ENCODE measurements around the gene LRRC8C.
A peak's percentile ranks its signal among the peaks of the same experiment; 100 is the strongest.
"Not testable (repeated sequence)": the region's sequence is repeated elsewhere in the genome, so short reads cannot be mapped to it uniquely, and the experiment has no call there.

The LRRC8C gene

DNA sequence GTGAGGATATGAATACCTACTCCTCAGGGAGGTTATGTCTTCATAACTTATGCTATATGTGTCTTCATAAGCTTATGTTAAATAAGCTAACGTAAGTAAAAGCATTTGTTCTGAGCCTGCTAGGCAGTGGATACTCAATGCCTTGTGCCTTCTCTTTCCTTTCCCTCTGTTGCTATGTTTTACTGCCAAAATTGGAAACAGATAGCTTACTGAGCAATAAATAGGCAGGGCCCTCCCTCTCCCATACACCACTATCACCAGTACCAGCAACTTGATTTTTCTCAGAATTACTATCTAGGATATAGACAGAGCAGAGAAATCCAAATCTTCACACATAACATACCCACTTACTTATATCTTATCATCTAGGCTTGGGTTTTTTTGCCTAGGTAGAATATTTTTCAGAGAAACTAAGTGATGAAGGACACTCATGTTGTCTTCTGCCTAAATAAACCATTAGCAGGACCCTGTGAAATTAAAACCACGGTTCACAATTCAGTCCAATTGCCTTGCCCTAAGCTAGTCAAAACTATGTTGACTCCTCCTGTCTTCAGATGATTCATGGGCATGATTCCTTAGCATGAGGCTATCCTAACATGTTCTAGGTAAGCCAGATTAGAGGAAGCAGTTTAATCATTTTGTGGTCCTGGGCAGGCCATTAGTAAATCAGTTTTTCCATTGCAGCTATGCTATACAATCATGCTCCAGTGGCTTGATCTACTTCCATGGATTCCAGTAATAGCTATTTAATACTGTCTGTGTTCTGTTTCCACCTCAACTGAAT lies 15.9 kb upstream of the LRRC8C start:
- H3K4me3 ChIP-seq (ENCODE audit: insufficient read depth, low read depth, low read length, poor library complexity, severe bottlenecking), result no peak overlapping the region
- peaks cover 10% of the 10 kb centered on the region for H3K4me1 ChIP-seq (ENCODE audit: control insufficient read depth, insufficient read depth, low read length, poor library complexity, severe bottlenecking)
- H3K9me3 ChIP-seq (ENCODE audit: control insufficient read depth, low read length), result peaks cover 5% of the 10 kb centered on the region
- DNase-seq, result no peak
- no peaks in the 10 kb centered on the region for H3K27me3 ChIP-seq (replicated peaks; ENCODE audit: control insufficient read depth, insufficient read depth, low read length, poor library complexity, severe bottlenecking)
- H3K27ac ChIP-seq (ENCODE audit: insufficient read depth, low read length, poor library complexity, severe bottlenecking), result no peak overlapping the region
- peaks cover 6% of the 10 kb centered on the region for H3K36me3 ChIP-seq (ENCODE audit: control insufficient read depth, insufficient read depth, low read length)

GRCh38 chr1:89620664-89621063 lies 12.3 kb upstream of the LRRC8C start:
- no peaks in the 10 kb centered on the region for H3K27me3 ChIP-seq (replicated peaks; ENCODE audit: control insufficient read depth, insufficient read depth, low read length, poor library complexity, severe bottlenecking)
- H3K36me3 ChIP-seq (ENCODE audit: control insufficient read depth, insufficient read depth, low read length), result peaks cover 6% of the 10 kb centered on the region
- H3K27ac ChIP-seq (ENCODE audit: insufficient read depth, low read length, poor library complexity, severe bottlenecking), result no peak overlapping the region
- peaks cover 5% of the 10 kb centered on the region for H3K9me3 ChIP-seq (ENCODE audit: control insufficient read depth, low read length)
- no peak for DNase-seq
- no peaks in the 10 kb centered on the region for H3K4me1 ChIP-seq (ENCODE audit: control insufficient read depth, insufficient read depth, low read length, poor library complexity, severe bottlenecking)
- H3K4me3 ChIP-seq (ENCODE audit: insufficient read depth, low read depth, low read length, poor library complexity, severe bottlenecking), result no peak overlapping the region

GRCh38 chr1:89622895-89623294 lies 10.0 kb upstream of the LRRC8C start:
- DNase-seq, result no peak

DNA sequence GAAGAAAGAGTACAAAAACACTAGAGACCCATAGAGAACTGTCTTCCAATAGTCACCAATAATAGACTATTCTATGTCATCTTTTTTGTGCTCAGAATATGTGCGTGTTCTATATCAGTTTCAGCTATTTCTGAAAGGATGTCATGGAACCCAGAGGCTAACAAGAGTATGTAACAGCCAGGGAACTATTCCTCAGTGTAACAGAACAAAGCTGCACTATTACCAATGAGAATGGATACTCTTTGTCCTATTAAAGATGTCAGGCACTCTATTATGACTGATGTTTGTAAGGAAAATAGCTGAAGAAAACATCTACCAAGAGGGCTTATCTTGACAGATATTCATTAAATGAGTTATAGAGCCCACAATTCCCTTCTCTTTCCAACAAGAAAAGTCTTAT lies 8.6 kb upstream of the LRRC8C start:
- H3K27ac ChIP-seq (ENCODE audit: insufficient read depth, low read length, poor library complexity, severe bottlenecking), result no peak overlapping the region
- peaks cover 17% of the 10 kb centered on the region for H3K4me1 ChIP-seq (ENCODE audit: control insufficient read depth, insufficient read depth, low read length, poor library complexity, severe bottlenecking)

More at GRCh38 chr1:89622895-89623294, 10.0 kb upstream of the LRRC8C start:
- Histone ChIP-seq H3K9me3 (ENCODE audit: control insufficient read depth, low read length) (peaks cover 2% of the 10 kb centered on the region), H3K4me3 (ENCODE audit: insufficient read depth, low read depth, low read length, poor library complexity, severe bottlenecking) (no peak overlapping the region), H3K36me3 (ENCODE audit: control insufficient read depth, insufficient read depth, low read length) (peaks cover 5% of the 10 kb centered on the region), H3K27ac (ENCODE audit: insufficient read depth, low read length, poor library complexity, severe bottlenecking) (no peak overlapping the region), H3K27me3 (replicated peaks; ENCODE audit: control insufficient read depth, insufficient read depth, low read length, poor library complexity, severe bottlenecking) (no peaks in the 10 kb centered on the region), H3K4me1 (ENCODE audit: control insufficient read depth, insufficient read depth, low read length, poor library complexity, severe bottlenecking) (peaks cover 9% of the 10 kb centered on the region)

DNA sequence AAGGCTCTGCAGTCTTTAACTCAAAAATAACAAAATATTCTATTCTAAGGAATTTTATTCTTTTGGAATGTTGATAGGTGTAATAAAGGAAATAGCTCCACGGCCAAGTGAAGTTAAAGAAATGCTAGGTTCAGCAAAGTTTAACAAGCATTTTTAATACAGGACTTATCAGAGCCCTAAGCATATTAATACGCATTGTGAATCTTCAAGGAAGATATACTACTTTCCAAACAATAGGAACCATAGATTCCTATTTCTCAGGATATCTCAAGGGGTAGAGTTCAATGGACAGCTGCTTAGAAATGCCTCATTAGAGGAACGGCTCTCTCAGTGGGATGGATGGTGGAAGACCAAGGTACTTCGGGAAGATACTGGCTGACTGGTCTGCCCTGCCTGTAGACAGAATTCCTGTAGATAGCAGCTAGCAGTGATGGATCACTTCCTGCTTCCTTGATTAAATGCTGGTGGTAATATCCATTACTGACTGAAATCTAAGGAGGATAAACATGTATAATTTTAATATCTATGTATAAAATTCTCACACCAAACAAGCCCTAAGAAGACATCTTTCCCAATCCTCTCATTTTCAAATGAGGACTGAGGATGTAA lies 8.1 kb upstream of the LRRC8C start:
- no peak for DNase-seq
- Histone ChIP-seq H3K4me1 (ENCODE audit: control insufficient read depth, insufficient read depth, low read length, poor library complexity, severe bottlenecking) (peaks cover 17% of the 10 kb centered on the region), H3K36me3 (ENCODE audit: control insufficient read depth, insufficient read depth, low read length) (no peaks in the 10 kb centered on the region), H3K4me3 (ENCODE audit: insufficient read depth, low read depth, low read length, poor library complexity, severe bottlenecking) (no peak overlapping the region), H3K27ac (ENCODE audit: insufficient read depth, low read length, poor library complexity, severe bottlenecking) (no peak overlapping the region), H3K9me3 (ENCODE audit: control insufficient read depth, low read length) (no peaks in the 10 kb centered on the region), H3K27me3 (replicated peaks; ENCODE audit: control insufficient read depth, insufficient read depth, low read length, poor library complexity, severe bottlenecking) (no peaks in the 10 kb centered on the region)

More for the DNA sequence above, 8.6 kb upstream of the LRRC8C start:
- Histone ChIP-seq H3K36me3 (ENCODE audit: control insufficient read depth, insufficient read depth, low read length) (no peaks in the 10 kb centered on the region), H3K4me3 (ENCODE audit: insufficient read depth, low read depth, low read length, poor library complexity, severe bottlenecking) (no peak overlapping the region), H3K9me3 (ENCODE audit: control insufficient read depth, low read length) (no peaks in the 10 kb centered on the region), H3K27me3 (replicated peaks; ENCODE audit: control insufficient read depth, insufficient read depth, low read length, poor library complexity, severe bottlenecking) (no peaks in the 10 kb centered on the region)
- no peak for DNase-seq

GRCh38 chr1:89627596-89627962 lies 5.3 kb upstream of the LRRC8C start:
- H3K27ac ChIP-seq (ENCODE audit: insufficient read depth, low read length, poor library complexity, severe bottlenecking), result peak overlapping the region; percentile 75
- peaks cover 43% of the 10 kb centered on the region for H3K4me1 ChIP-seq (ENCODE audit: control insufficient read depth, insufficient read depth, low read length, poor library complexity, severe bottlenecking)
- no peaks in the 10 kb centered on the region for H3K9me3 ChIP-seq (ENCODE audit: control insufficient read depth, low read length)
- DNase-seq, result no peak
- no peak overlapping the region for H3K4me3 ChIP-seq (ENCODE audit: insufficient read depth, low read depth, low read length, poor library complexity, severe bottlenecking)
- H3K27me3 ChIP-seq (replicated peaks; ENCODE audit: control insufficient read depth, insufficient read depth, low read length, poor library complexity, severe bottlenecking), result no peaks in the 10 kb centered on the region
- no peaks in the 10 kb centered on the region for H3K36me3 ChIP-seq (ENCODE audit: control insufficient read depth, insufficient read depth, low read length)

GRCh38 chr1:89629146-89629545 lies 3.8 kb upstream of the LRRC8C start:
- Histone ChIP-seq H3K27me3 (replicated peaks; ENCODE audit: control insufficient read depth, insufficient read depth, low read length, poor library complexity, severe bottlenecking) (no peaks in the 10 kb centered on the region), H3K27ac (ENCODE audit: insufficient read depth, low read length, poor library complexity, severe bottlenecking) (peak overlapping the region; percentile 39), H3K36me3 (ENCODE audit: control insufficient read depth, insufficient read depth, low read length) (no peaks in the 10 kb centered on the region), H3K4me3 (ENCODE audit: insufficient read depth, low read depth, low read length, poor library complexity, severe bottlenecking) (no peak overlapping the region), H3K9me3 (ENCODE audit: control insufficient read depth, low read length) (no peaks in the 10 kb centered on the region), H3K4me1 (ENCODE audit: control insufficient read depth, insufficient read depth, low read length, poor library complexity, severe bottlenecking) (peaks cover 43% of the 10 kb centered on the region)
- DNase-seq, result no peak

GRCh38 chr1:89629600-89629999 lies 3.3 kb upstream of the LRRC8C start:
- H3K4me3 ChIP-seq (ENCODE audit: insufficient read depth, low read depth, low read length, poor library complexity, severe bottlenecking); H3K9me3 ChIP-seq (ENCODE audit: control insufficient read depth, low read length); H3K27me3 ChIP-seq (replicated peaks; ENCODE audit: control insufficient read depth, insufficient read depth, low read length, poor library complexity, severe bottlenecking); DNase-seq; H3K36me3 ChIP-seq (ENCODE audit: control insufficient read depth, insufficient read depth, low read length): not testable (repeated sequence)
- peak overlapping the region; percentile 39 for H3K27ac ChIP-seq (ENCODE audit: insufficient read depth, low read length, poor library complexity, severe bottlenecking)
- H3K4me1 ChIP-seq (ENCODE audit: control insufficient read depth, insufficient read depth, low read length, poor library complexity, severe bottlenecking), result peaks cover 43% of the 10 kb centered on the region

DNA sequence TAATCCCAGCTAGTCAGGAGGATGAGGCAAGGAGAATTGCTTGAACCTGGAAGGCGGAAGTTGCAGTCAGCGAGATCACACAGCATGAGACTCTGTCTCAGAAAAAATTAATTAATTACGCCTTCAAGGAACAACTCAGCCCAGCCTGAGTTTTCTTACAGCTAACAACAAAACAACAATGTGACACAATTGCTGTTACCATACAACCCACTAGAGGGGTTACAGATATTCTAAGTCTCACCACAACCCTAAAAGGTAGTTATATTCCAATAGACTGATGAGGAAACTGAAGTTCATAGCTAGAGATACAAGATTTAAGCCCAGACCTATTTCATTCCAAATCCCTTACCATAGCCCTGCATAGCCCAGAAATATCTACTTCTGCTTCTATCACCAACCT lies 2.9 kb upstream of the LRRC8C start:
- Histone ChIP-seq H3K4me3 (ENCODE audit: insufficient read depth, low read depth, low read length, poor library complexity, severe bottlenecking) (no peak overlapping the region), H3K36me3 (ENCODE audit: control insufficient read depth, insufficient read depth, low read length) (no peaks in the 10 kb centered on the region), H3K4me1 (ENCODE audit: control insufficient read depth, insufficient read depth, low read length, poor library complexity, severe bottlenecking) (peaks cover 43% of the 10 kb centered on the region), H3K27ac (ENCODE audit: insufficient read depth, low read length, poor library complexity, severe bottlenecking) (peak overlapping the region; percentile 39), H3K9me3 (ENCODE audit: control insufficient read depth, low read length) (no peaks in the 10 kb centered on the region), H3K27me3 (replicated peaks; ENCODE audit: control insufficient read depth, insufficient read depth, low read length, poor library complexity, severe bottlenecking) (no peaks in the 10 kb centered on the region)
- DNase-seq, result no peak

GRCh38 chr1:89631816-89632656 lies 884 bp upstream of the LRRC8C start:
- peak overlapping the region; percentile 90 for H3K4me3 ChIP-seq (ENCODE audit: insufficient read depth, low read depth, low read length, poor library complexity, severe bottlenecking)
- no peaks in the 10 kb centered on the region for H3K27me3 ChIP-seq (replicated peaks; ENCODE audit: control insufficient read depth, insufficient read depth, low read length, poor library complexity, severe bottlenecking)
- peaks cover 59% of the 10 kb centered on the region for H3K4me1 ChIP-seq (ENCODE audit: control insufficient read depth, insufficient read depth, low read length, poor library complexity, severe bottlenecking)
- DNase-seq, result no peak
- H3K27ac ChIP-seq (ENCODE audit: insufficient read depth, low read length, poor library complexity, severe bottlenecking), result peak overlapping the region; percentile 93
- H3K36me3 ChIP-seq (ENCODE audit: control insufficient read depth, insufficient read depth, low read length), result no peaks in the 10 kb centered on the region
- no peaks in the 10 kb centered on the region for H3K9me3 ChIP-seq (ENCODE audit: control insufficient read depth, low read length)
